HG03095 (cell line): ENCODE measurements around the gene PCDH11Y.
A peak's percentile ranks its signal among the peaks of the same experiment; 100 is the strongest.
"Not testable (repeated sequence)": the region's sequence is repeated elsewhere in the genome, so short reads cannot be mapped to it uniquely, and the experiment has no call there.

ENCODE experiments used
- ATAC-seq: cut with Tn5 transposase; IDR thresholded peaks from one replicate; pipeline ENCODE4 v1.9.1; 2021; ENCODE audit warnings: moderate library complexity; ENCODE audit not compliant: unreplicated experiment

Gene PCDH11Y, protein sequence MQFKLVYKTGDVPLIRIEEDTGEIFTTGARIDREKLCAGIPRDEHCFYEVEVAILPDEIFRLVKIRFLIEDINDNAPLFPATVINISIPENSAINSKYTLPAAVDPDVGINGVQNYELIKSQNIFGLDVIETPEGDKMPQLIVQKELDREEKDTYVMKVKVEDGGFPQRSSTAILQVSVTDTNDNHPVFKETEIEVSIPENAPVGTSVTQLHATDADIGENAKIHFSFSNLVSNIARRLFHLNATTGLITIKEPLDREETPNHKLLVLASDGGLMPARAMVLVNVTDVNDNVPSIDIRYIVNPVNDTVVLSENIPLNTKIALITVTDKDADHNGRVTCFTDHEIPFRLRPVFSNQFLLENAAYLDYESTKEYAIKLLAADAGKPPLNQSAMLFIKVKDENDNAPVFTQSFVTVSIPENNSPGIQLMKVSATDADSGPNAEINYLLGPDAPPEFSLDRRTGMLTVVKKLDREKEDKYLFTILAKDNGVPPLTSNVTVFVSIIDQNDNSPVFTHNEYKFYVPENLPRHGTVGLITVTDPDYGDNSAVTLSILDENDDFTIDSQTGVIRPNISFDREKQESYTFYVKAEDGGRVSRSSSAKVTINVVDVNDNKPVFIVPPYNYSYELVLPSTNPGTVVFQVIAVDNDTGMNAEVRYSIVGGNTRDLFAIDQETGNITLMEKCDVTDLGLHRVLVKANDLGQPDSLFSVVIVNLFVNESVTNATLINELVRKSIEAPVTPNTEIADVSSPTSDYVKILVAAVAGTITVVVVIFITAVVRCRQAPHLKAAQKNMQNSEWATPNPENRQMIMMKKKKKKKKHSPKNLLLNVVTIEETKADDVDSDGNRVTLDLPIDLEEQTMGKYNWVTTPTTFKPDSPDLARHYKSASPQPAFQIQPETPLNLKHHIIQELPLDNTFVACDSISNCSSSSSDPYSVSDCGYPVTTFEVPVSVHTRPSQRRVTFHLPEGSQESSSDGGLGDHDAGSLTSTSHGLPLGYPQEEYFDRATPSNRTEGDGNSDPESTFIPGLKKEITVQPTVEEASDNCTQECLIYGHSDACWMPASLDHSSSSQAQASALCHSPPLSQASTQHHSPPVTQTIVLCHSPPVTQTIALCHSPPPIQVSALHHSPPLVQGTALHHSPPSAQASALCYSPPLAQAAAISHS (N-terminal part only)

DNA sequence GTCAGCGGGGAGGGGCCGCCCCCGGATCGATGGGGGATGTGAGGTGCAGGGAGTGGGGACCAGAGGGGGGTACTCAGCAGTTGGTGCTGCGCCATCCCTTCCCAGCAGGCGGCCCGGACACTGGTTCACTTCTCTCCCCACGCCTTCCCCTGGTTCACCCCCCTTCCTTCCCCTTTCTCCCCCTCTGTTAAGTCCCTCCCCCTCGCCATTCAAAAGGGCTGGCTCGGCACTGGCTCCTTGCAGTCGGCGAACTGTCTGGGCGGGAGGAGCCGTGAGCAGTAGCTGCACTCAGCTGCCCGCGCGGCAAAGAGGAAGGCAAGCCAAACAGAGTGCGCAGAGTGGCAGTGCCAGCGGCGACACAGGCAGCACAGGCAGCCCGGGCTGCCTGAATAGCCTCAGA, at the start of gene PCDH11Y:
TSS of gene PCDH11Y (plus strand) at position 240 of the 400 bp plus-strand sequence. CDS start 56,804 bp downstream, outside the sequence.
- not testable (repeated sequence) for ATAC-seq

GRCh38 chrY:4967894-4968293, 32.2 kb upstream of the PCDH11Y start:
- not testable (repeated sequence) for ATAC-seq

DNA sequence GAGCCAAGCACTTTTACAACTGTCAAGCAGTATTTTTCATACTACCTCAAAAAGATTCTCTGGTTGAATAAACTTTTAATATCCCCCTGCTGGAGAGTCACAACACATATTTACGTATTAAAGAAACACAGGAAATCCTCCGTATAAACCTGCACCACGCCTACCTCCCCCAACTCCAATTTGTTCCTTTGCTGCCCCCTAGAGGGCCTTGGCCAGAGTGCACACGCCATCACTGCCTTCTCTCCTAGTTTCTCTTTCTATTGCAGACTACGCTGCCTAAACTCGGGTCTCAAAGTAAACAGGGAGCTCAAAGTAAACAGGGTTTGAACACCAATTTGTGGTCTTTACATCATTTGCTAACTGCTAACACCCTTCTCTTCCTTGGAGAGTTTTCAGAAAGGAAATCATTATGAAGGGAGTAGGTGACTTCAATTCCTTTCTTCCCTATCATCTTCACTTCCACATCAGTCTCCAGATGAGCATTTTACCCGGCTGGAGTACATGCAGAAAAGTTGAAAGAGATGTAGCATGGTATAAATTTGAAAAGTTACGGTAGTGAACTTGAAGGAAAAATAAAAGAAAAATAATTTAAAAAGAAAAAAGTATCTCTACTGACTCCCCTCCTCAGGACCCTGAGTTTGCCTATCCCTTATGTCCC, 8.2 kb upstream of the PCDH11Y start:
- ATAC-seq = peak; percentile 99

- not testable (repeated sequence) for ATAC-seq
Measured at GRCh38 chrY:4994892-4995291, 5.2 kb upstream of the PCDH11Y start.

DNA sequence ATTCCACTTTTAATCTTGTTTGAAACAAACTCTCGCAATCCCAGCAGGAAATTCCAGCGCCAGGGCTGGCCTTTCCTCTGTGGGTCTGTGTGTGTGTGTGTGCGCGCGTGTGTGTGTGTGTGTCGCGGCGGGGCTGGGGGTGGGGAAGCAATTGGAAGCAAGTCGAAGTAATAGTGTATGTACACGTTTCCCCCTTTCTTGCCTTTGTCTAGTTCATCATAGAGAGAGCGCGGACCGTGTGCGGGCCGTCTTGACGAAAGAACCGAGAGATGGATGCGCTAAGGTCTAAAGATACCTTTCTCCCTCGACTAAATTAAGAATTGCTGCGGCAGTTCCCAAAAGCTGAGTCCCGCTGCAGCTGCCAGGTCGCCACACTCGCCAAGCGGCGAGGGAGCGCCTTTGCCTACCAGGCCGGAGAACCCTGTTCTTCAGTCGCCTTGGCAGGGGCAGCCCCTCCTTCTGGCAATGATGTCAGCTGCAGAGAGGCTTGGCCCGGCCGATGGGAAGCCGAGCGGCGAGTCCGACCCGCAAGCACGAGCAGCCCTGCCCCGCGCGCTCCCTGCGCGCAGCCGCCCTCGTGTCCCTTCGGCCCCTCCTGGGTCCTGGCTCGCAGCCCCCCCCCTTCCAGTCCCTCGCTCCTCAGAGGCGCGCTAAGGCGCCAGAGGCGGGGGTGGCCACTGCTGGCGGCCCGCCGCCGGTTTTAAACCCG, 2.5 kb downstream of the PCDH11Y start:
- not testable (repeated sequence) for ATAC-seq

GRCh38 chrY:5038972-5039523, 39.0 kb downstream of the PCDH11Y start:
- not testable (repeated sequence) for ATAC-seq

GRCh38 chrY:5083017-5083416, 82.9 kb downstream of the PCDH11Y start:
- not testable (repeated sequence) for ATAC-seq

- not testable (repeated sequence) for ATAC-seq
Measured at GRCh38 chrY:5182998-5183397, 182.9 kb downstream of the PCDH11Y start.

- not testable (repeated sequence) for ATAC-seq
Measured at GRCh38 chrY:5215116-5215515, 215.0 kb downstream of the PCDH11Y start.

DNA sequence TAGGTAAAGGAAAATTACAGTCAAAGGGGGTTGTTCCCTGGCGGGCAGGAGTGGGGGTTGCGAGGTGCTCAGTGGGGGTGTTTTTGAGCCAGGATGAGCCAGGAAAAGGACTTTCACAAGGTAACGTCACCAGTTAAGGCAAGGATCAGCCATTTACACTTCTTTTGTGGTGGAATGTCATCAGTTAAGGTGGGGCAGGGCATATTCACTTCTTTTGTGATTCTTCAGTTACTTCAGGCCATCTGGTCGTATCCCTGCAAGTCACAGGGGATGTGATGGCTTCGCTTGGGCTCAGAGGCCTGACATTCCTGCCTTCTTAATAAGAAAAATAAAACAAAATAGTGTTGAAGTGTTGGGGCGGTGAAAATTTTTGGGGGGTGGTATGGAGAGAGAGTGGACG, 324.8 kb downstream of the PCDH11Y start:
- not testable (repeated sequence) for ATAC-seq

DNA sequence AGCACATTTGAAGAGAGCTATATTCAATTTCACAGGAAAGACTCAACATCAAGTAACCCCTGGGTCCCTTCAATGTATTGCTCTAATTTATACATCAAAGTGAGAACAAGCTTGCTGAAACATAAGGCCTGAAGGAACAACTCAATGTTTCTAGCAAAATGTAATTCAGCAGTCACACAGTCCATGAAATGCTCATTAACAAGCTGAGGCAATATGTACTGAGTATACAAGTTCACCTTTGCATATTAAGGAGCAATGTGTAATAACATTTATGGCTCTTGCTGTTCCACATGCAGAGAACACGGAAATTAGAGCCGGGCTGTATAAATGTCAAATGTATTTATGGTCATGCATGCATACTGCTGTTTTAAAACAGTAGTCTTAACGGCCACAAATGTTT, 342.1 kb downstream of the PCDH11Y start:
- not testable (repeated sequence) for ATAC-seq

DNA sequence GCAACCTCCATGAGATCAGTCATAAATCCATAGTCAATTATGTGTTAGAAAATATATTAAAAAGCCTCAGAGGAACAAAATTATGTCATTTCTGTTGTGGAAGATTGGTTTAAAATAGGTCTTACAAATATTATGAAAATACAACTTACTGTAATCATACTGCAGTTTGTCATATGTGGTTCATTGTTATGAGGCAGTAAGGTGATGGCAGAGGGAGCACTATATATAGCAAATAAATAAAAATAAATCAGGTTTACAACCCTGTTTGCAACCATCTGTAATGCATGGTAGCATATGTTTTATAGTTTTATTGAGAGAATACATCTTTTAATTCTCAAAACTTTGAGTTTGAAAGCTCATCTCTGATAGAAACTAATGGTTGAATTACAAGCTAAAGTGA, 543.6 kb downstream of the PCDH11Y start:
- ATAC-seq = not testable (repeated sequence)

DNA sequence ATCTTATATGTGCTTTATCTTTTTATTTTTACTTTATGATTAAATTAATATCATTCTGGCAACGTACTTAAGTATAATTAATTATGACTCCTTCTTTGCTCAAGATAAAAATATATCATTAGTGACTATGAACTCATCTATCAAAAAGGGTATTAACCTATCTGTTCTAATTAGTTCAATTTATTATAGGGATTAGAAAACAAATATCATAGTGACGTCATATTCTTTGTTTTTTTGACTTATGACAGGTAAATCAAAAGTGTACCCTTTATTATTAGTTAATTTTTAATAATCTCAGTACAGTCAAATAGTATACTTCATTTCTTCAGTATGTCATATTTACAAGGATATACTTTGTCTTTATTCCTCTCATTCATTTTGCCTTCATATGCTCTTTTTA, 638.5 kb downstream of the PCDH11Y start:
- not testable (repeated sequence) for ATAC-seq

DNA sequence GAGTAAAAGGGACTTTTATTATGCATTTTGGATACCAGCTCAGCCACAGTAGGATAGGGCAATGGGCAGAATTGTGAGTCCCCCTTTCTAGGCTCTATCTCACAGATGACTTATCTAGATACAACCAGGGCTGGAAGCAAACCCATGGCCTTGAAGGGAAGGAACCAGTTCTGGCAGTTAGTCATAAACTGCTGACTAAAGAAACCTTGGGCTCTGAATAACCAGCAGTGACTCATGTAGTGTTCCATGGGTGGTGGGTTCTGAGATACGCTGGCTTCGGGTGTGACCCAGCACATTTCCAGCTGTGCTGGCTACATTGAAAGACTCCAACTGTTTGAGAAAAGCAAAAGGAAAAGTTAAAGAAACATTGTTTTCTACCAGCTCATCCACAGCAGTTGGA, 679.2 kb downstream of the PCDH11Y start:
- not testable (repeated sequence) for ATAC-seq

- not testable (repeated sequence) for ATAC-seq
Measured at GRCh38 chrY:5708727-5709126, 708.6 kb downstream of the PCDH11Y start.

GRCh38 chrY:5709788-5710381, 709.8 kb downstream of the PCDH11Y start:
- ATAC-seq = not testable (repeated sequence)

GRCh38 chrY:5761403-5761802, 761.3 kb downstream of the PCDH11Y start:
- ATAC-seq = not testable (repeated sequence)

- not testable (repeated sequence) for ATAC-seq
Measured at GRCh38 chrY:5776485-5776884, 776.4 kb downstream of the PCDH11Y start.
